Measurements from ENCODE around the gene EXOC6B. TPM values are rescaled to one million over a fixed set of nuclear protein-coding genes. Genes with fewer than 3 reads are reported as not detected.

Gene EXOC6B
- total RNA-seq, 1 donor: 40.2 TPM

- H3K4me3 ChIP-seq (ENCODE audit: low read depth, low read length): no peak overlapping the region
- peak; percentile 44 for TF ChIP-seq CTCF (IDR thresholded peaks at IDR 0.05; ENCODE audit: insufficient read depth, low read depth, low read length)
- DNase-seq (ENCODE audit: low read depth): peak; percentile 46
Measured at GRCh38 chr2:72220170-72220569, 605.7 kb downstream of the EXOC6B start.

- peak; percentile 65 for DNase-seq (ENCODE audit: low read depth)
- no peak for TF ChIP-seq CTCF (IDR thresholded peaks at IDR 0.05; ENCODE audit: insufficient read depth, low read depth, low read length)
- no peak overlapping the region for H3K4me3 ChIP-seq (ENCODE audit: low read depth, low read length)
Measured at GRCh38 chr2:72214429-72215143, 611.2 kb downstream of the EXOC6B start.

- no peak for TF ChIP-seq CTCF (IDR thresholded peaks at IDR 0.05; ENCODE audit: insufficient read depth, low read depth, low read length)
- no peak overlapping the region for H3K4me3 ChIP-seq (ENCODE audit: low read depth, low read length)
- no peak for DNase-seq (ENCODE audit: low read depth)
Measured at GRCh38 chr2:72212486-72212855, 613.4 kb downstream of the EXOC6B start.

GRCh38 chr2:72211777-72212485, 613.9 kb downstream of the EXOC6B start:
- no peak overlapping the region for H3K4me3 ChIP-seq (ENCODE audit: low read depth, low read length)
- no peak for DNase-seq (ENCODE audit: low read depth)
- no peak for TF ChIP-seq CTCF (IDR thresholded peaks at IDR 0.05; ENCODE audit: insufficient read depth, low read depth, low read length)

- TF ChIP-seq CTCF (IDR thresholded peaks at IDR 0.05; ENCODE audit: insufficient read depth, low read depth, low read length): no peak
- no peak overlapping the region for H3K4me3 ChIP-seq (ENCODE audit: low read depth, low read length)
- DNase-seq (ENCODE audit: low read depth): no peak
Measured at GRCh38 chr2:72211350-72211749, 614.5 kb downstream of the EXOC6B start.

- no peak overlapping the region for H3K4me3 ChIP-seq (ENCODE audit: low read depth, low read length)
- no peak for DNase-seq (ENCODE audit: low read depth)
- no peak for TF ChIP-seq CTCF (IDR thresholded peaks at IDR 0.05; ENCODE audit: insufficient read depth, low read depth, low read length)
Measured at GRCh38 chr2:72210470-72210869, 615.4 kb downstream of the EXOC6B start.
